Stimulated activated naive CD8-positive, alpha-beta T cell treated with anti-CD3 and anti-CD28 coated beads, Interleukin-15, amount 100 ng/mL, for 72 hours (primary cell): ENCODE data around the gene COL25A1.

Experiments
- ATAC-seq: fragments of 150-1000 bp; cut with Tn5 transposase; 2 replicates; pipeline ENCODE4 v1.10.0; 2021; ENCODE audit warnings: mild to moderate bottlenecking, moderate library complexity
- DNase-seq, 2 donors: peaks; one replicate each; pipeline ENCODE4 v3.0.0; 2021 to 2022
- H3K27ac Mint-ChIP-seq, 2 donors: one replicate each; pipeline ENCODE4 v1.8.0; 2022; ENCODE audit warnings: mild to moderate bottlenecking in 2 of 2, mixed read lengths in 2 of 2, moderate library complexity in 2 of 2
- H3K27me3 Mint-ChIP-seq: one replicate; pipeline ENCODE4 v1.8.0; 2022; ENCODE audit warnings: mixed read lengths
- H3K4me1 Mint-ChIP-seq: one replicate; pipeline ENCODE4 v1.8.0; 2022; ENCODE audit warnings: mild to moderate bottlenecking, mixed read lengths
- H3K4me3 Mint-ChIP-seq, 2 donors: one replicate each; pipeline ENCODE4 v1.8.0; 2022; ENCODE audit warnings: mild to moderate bottlenecking in 2 of 2, mixed read lengths in 2 of 2, moderate library complexity in 1 of 2
- H3K9me3 Mint-ChIP-seq, 2 donors: one replicate each; pipeline ENCODE4 v1.8.0; 2022; ENCODE audit warnings: mixed read lengths in 2 of 2

COL25A1 gene

GRCh38 chr4:108820492-108821350 is 481.7 kb downstream of the COL25A1 start:
- DNase-seq (no peak), ATAC-seq (no peak)
- Mint-ChIP-seq H3K27me3 (peaks cover 14% of the 10 kb centered on the region), H3K4me3 (no peak overlapping the region), H3K4me1 (no peaks in the 10 kb centered on the region), H3K9me3 (no peaks in the 10 kb centered on the region), H3K27ac (no peak overlapping the region)

- ATAC-seq (peak; percentile 46), DNase-seq (no peak)
- no peaks in the 10 kb centered on the region for H3K4me1 Mint-ChIP-seq
- H3K27ac Mint-ChIP-seq, result no peak overlapping the region
- peaks cover 30% of the 10 kb centered on the region for H3K27me3 Mint-ChIP-seq
- no peaks in the 10 kb centered on the region for H3K9me3 Mint-ChIP-seq
- H3K4me3 Mint-ChIP-seq, result no peak overlapping the region
Observed at GRCh38 chr4:108814326-108814725, 488.1 kb downstream of the COL25A1 start.

- Mint-ChIP-seq H3K27me3 (peaks cover 30% of the 10 kb centered on the region), H3K27ac (no peak overlapping the region), H3K4me3 (no peak overlapping the region), H3K4me1 (no peaks in the 10 kb centered on the region), H3K9me3 (no peaks in the 10 kb centered on the region)
- no peak for ATAC-seq
- DNase-seq, result no peak
Observed at GRCh38 chr4:108813261-108813660, 489.2 kb downstream of the COL25A1 start.

- Mint-ChIP-seq H3K27ac (no peak overlapping the region), H3K27me3 (peaks cover 33% of the 10 kb centered on the region), H3K4me3 (no peak overlapping the region), H3K9me3 (no peaks in the 10 kb centered on the region), H3K4me1 (no peaks in the 10 kb centered on the region)
- no peak for DNase-seq
- no peak for ATAC-seq
Observed at GRCh38 chr4:108811486-108811885, 491.0 kb downstream of the COL25A1 start.

GRCh38 chr4:108810087-108810486 is 492.4 kb downstream of the COL25A1 start:
- DNase-seq (no peak), ATAC-seq (no peak)
- H3K27ac Mint-ChIP-seq, result no peak overlapping the region
- no peak overlapping the region for H3K4me3 Mint-ChIP-seq
- peaks cover 24% of the 10 kb centered on the region for H3K27me3 Mint-ChIP-seq
- H3K9me3 Mint-ChIP-seq, result no peaks in the 10 kb centered on the region
- no peaks in the 10 kb centered on the region for H3K4me1 Mint-ChIP-seq

- Mint-ChIP-seq H3K9me3 (no peaks in the 10 kb centered on the region), H3K4me3 (no peak overlapping the region), H3K27ac (no peak overlapping the region), H3K4me1 (no peaks in the 10 kb centered on the region), H3K27me3 (peaks cover 11% of the 10 kb centered on the region)
- no peak for ATAC-seq
- DNase-seq, result no peak
Observed at GRCh38 chr4:108804648-108805273, 497.7 kb downstream of the COL25A1 start.

- no peaks in the 10 kb centered on the region for H3K9me3 Mint-ChIP-seq
- H3K4me3 Mint-ChIP-seq, result no peak overlapping the region
- no peaks in the 10 kb centered on the region for H3K27me3 Mint-ChIP-seq
- H3K4me1 Mint-ChIP-seq, result no peaks in the 10 kb centered on the region
- no peak for DNase-seq
- no peak overlapping the region for H3K27ac Mint-ChIP-seq
- no peak for ATAC-seq
Observed at GRCh38 chr4:108799306-108799705, 503.2 kb downstream of the COL25A1 start.

- Mint-ChIP-seq H3K4me3 (no peak overlapping the region), H3K27ac (no peak overlapping the region), H3K9me3 (no peaks in the 10 kb centered on the region), H3K4me1 (no peaks in the 10 kb centered on the region), H3K27me3 (no peaks in the 10 kb centered on the region)
- no peak for DNase-seq
- ATAC-seq, result no peak
Observed at GRCh38 chr4:108796173-108796572, 506.3 kb downstream of the COL25A1 start.

- DNase-seq, result no peak
- Mint-ChIP-seq H3K27me3 (no peaks in the 10 kb centered on the region), H3K27ac (no peak overlapping the region), H3K4me1 (no peaks in the 10 kb centered on the region), H3K9me3 (no peaks in the 10 kb centered on the region), H3K4me3 (no peak overlapping the region)
- no peak for ATAC-seq
Observed at GRCh38 chr4:108795733-108796132, 506.7 kb downstream of the COL25A1 start.

- DNase-seq, result no peak
- no peaks in the 10 kb centered on the region for H3K4me1 Mint-ChIP-seq
- H3K9me3 Mint-ChIP-seq, result no peaks in the 10 kb centered on the region
- no peak overlapping the region for H3K27ac Mint-ChIP-seq
- ATAC-seq, result no peak
- no peak overlapping the region for H3K4me3 Mint-ChIP-seq
- no peaks in the 10 kb centered on the region for H3K27me3 Mint-ChIP-seq
Observed at GRCh38 chr4:108794136-108794535, 508.3 kb downstream of the COL25A1 start.

- DNase-seq (no peak), ATAC-seq (no peak)
- Mint-ChIP-seq H3K4me1 (no peaks in the 10 kb centered on the region), H3K4me3 (no peak overlapping the region), H3K27me3 (no peaks in the 10 kb centered on the region), H3K9me3 (no peaks in the 10 kb centered on the region), H3K27ac (no peak overlapping the region)
Observed at GRCh38 chr4:108793415-108793814, 509.0 kb downstream of the COL25A1 start.

- ATAC-seq, result no peak
- no peaks in the 10 kb centered on the region for H3K9me3 Mint-ChIP-seq
- no peaks in the 10 kb centered on the region for H3K4me1 Mint-ChIP-seq
- no peaks in the 10 kb centered on the region for H3K27me3 Mint-ChIP-seq
- no peak for DNase-seq
- H3K4me3 Mint-ChIP-seq, result no peak overlapping the region
- H3K27ac Mint-ChIP-seq, result no peak overlapping the region
Observed at GRCh38 chr4:108788731-108789130, 513.7 kb downstream of the COL25A1 start.

- no peak for ATAC-seq
- H3K4me3 Mint-ChIP-seq, result no peak overlapping the region
- DNase-seq, result no peak
- no peaks in the 10 kb centered on the region for H3K27me3 Mint-ChIP-seq
- no peaks in the 10 kb centered on the region for H3K4me1 Mint-ChIP-seq
- no peak overlapping the region for H3K27ac Mint-ChIP-seq
- H3K9me3 Mint-ChIP-seq, result no peaks in the 10 kb centered on the region
Observed at GRCh38 chr4:108787724-108788123, 514.7 kb downstream of the COL25A1 start.

- DNase-seq (no peak), ATAC-seq (no peak)
- Mint-ChIP-seq H3K4me1 (no peaks in the 10 kb centered on the region), H3K27me3 (no peaks in the 10 kb centered on the region), H3K27ac (no peak overlapping the region), H3K9me3 (no peaks in the 10 kb centered on the region), H3K4me3 (no peak overlapping the region)
Observed at GRCh38 chr4:108787106-108787505, 515.4 kb downstream of the COL25A1 start.

- H3K4me3 Mint-ChIP-seq, result no peak overlapping the region
- H3K27ac Mint-ChIP-seq, result no peak overlapping the region
- no peaks in the 10 kb centered on the region for H3K4me1 Mint-ChIP-seq
- H3K9me3 Mint-ChIP-seq, result no peaks in the 10 kb centered on the region
- ATAC-seq (no peak), DNase-seq (no peak)
- H3K27me3 Mint-ChIP-seq, result no peaks in the 10 kb centered on the region
Observed at GRCh38 chr4:108786351-108786750, 516.1 kb downstream of the COL25A1 start.

GRCh38 chr4:108783665-108784463 is 518.6 kb downstream of the COL25A1 start:
- no peaks in the 10 kb centered on the region for H3K27me3 Mint-ChIP-seq
- ATAC-seq (no peak), DNase-seq (no peak)
- H3K4me1 Mint-ChIP-seq, result no peaks in the 10 kb centered on the region
- H3K27ac Mint-ChIP-seq, result no peak overlapping the region
- H3K9me3 Mint-ChIP-seq, result no peaks in the 10 kb centered on the region
- H3K4me3 Mint-ChIP-seq, result no peak overlapping the region
